HL-60/S4 (cell line): ENCODE results near the gene KRT7.
"Not testable (repeated sequence)": the region's sequence is repeated elsewhere in the genome, so short reads cannot be mapped to it uniquely, and the experiment has no call there.

Experiments
- in situ Hi-C: fragments of 300-500 bp; cut with MboI; formaldehyde crosslinking; loops from 2 replicates; pipeline ENCODE4 v1.14.3; 2022; ENCODE audit warnings: low sequenced_read_pairs

The KRT7 gene

DNA sequence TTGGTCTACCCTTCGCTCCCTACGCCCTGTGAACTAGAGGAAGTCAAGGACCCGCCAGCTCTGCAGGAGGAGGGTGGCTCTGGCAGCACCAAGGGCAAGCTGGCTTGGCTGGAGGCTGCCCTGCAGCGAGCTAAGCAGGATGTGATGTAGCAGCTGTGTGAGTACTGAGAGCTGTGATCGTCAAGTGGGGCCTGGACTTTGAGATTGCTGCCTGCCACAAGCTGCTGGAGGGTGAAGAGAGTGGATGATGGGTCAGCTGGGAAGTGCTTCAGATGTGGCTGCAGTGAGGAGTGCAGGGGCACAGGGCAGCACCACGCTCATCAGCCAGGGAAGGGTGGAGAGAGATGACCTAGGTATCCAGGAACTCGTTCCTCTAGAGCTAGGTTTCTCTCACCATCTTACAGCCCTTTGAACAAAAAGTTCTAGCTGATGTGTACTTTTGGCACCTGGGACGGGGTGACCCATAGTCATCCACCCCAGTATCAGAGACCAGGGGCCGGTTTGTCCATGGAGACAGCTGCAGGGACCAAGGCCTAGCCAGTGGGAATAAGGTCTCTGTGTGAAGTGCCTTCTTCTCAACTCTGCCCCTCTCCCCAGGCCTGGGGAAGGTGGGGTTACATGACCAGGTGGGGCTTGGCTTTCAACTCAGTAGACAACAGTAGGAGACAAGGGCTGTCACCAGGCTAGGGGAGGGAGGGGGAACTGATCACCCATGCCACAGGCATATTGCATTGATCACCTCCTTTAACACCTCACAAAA is 44.6 kb downstream of the KRT7 start:
- in situ Hi-C loops: no loop called here

GRCh38 chr12:52278575-52279421 is 45.8 kb downstream of the KRT7 start:
- in situ Hi-C loops: no loop called here

GRCh38 chr12:52279422-52280318 is 46.6 kb downstream of the KRT7 start:
- in situ Hi-C loops: no loop called here

DNA sequence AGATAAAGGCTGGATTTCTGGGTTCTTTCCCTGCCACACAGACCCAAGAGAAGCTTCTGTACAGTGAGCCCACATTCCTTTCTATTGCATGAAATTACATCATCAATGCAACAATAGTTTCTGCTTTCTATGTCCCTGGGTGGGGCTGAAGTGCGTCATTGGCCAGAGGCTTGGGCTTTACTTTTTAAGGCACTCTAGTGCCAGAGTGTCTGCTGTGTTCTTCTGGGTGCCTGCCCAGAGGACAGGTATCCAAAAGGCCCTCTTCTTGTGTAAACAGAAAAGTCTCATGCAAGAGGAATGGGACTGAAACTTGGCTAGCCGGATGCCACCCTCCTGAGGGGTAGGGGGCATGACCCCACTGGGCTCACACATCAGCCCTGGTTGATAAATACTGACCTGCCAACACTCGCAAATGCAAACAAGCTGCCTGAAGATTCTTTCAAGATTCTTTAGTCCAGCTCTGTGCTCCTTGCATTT is 47.3 kb downstream of the KRT7 start:
- in situ Hi-C loops: no loop called here

DNA sequence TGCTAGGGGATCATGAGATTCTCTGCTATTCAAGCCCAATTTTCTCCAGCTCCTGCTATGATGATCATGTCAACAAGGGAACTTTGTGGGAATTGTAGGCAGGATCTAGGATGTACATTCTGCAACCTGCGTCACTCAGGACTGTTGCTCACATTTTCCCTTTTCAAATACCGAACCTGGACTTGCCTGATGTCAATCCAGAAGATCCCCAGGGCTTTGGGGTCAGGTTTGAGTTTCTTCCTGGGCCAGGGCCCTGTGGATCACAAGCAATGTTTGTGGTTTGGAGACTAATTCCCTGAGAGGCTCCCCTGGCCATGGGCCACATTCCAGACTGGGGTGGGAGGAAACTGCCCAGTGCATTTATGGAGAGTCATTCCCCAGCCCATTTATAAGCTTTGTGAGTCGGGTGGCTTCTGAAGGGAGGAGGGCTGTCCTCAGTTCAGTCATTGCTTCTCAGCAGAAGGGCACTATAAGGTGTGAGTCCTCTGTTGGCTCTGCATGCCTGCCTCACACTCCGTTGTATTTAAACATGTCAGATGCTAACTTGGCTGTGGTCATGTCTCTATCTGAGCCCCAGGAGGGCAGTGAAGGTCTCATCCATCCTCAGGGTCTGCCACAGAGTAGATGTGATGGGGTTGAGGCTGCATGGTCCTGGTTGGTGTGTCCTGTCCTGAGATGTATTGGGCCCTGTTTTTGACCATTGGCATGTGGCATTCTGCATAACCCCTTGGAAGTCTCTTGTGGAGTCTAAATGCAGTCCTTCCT is 47.9 kb downstream of the KRT7 start:
- in situ Hi-C loops: no loop called here

GRCh38 chr12:52284562-52285171 is 51.6 kb downstream of the KRT7 start:
- in situ Hi-C loops: no loop called here

- in situ Hi-C loops: no loop called here
These were observed 52.2 kb downstream of the KRT7 start for GRCh38 chr12:52285172-52285745.

GRCh38 chr12:52285851-52286530 is 52.9 kb downstream of the KRT7 start:
- in situ Hi-C loops: no loop called here

DNA sequence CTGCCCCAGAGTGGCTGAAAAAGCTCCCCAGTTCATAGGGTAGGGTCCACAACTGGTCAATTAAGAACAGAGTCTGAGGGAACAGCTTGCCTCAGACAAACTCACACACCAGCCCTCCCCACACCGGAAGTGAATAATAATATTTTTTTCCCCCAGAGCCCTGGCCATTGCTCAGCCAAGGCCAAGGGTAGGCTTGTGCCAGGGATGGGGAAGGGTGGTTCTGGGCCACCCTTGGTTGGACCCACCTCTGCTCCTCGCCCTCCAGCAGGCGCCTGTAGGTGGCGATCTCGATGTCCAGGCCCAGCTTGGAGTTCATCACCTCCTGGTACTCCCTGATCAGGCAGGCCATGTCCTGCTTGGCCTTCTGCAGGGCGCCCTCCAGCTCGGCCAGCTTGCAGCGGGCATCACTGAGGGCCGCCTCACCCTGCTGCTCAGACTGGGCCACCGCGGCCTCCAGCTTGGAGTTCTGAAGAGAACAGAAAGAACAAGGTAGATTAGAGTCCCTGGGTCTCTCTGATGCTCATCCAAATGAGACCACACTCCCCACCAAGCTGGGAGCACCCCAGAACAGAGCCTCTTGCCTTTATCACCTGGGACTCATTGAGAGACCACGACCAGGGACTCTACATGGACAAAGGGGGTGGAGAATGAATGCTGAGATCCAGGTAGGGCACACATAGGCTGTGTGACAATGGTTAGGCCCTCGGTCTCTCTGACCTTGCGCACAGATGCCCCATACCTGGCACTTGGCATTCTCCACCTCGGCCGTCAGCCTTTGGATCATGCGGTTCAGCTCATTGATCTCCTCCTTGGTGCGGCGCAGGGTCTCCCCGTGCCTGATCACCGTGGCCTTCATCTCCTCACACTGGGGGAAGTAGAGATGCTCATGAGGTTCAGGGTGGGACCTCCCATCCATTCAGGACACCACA is 54.1 kb downstream of the KRT7 start:
- in situ Hi-C loops: not testable (repeated sequence)

DNA sequence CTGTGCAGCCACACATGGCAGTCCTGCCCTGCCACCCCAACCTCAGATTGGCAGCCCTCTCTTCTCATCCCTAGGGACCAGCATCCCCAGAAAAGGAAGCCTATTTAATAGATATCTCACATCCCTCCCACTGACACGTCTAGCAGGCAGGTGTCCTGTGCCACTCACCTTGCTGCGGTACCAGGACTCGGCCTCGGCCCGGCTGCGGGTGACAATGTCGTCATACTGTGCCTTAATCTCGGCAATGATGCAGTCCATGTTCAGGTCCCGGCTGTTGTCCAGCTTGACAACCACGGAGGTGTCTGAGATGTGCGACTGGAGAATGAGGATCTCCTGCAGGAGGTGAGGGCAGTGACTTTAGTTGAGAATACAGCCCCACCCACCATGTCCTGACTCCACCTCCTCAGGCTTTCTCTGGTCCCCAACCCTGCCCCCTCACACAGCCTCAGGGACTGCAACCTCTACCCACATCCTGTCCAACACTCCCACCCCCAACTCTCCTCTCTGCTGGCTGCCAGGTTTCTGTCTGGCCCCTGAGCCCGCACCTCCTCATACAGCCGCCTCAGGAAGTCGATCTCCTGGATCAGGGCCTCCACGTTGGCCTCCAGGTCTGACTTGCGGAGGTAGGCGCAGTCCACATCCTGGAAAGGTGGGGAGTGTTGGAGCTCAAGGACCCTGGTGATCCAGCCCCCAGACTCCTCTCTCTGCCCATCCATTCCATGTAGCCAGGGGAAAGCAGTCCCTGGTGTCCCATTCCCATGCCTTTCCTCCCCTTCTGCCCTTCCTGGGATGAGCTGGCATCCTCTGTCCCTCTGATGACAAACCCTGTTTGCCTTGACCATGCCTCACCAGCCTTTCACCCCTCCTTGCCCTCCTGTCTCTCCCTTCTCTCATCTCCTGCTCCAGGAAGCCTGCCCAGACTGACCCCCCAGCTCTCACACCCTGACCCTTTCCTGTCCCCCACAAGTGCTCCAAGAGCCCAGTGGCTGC is 55.1 kb downstream of the KRT7 start:
- in situ Hi-C loops: not testable (repeated sequence)

GRCh38 chr12:52290483-52291134 is 57.6 kb downstream of the KRT7 start:
- in situ Hi-C loops: not testable (repeated sequence)

- in situ Hi-C loops: no loop called here
These were observed 58.4 kb downstream of the KRT7 start, which contains the start of gene KRT81 for GRCh38 chr12:52291267-52291935. Gene KRT81 (minus strand): TSS chr12:52291534. CDS start chr12:52291465, 69 bp downstream.

DNA sequence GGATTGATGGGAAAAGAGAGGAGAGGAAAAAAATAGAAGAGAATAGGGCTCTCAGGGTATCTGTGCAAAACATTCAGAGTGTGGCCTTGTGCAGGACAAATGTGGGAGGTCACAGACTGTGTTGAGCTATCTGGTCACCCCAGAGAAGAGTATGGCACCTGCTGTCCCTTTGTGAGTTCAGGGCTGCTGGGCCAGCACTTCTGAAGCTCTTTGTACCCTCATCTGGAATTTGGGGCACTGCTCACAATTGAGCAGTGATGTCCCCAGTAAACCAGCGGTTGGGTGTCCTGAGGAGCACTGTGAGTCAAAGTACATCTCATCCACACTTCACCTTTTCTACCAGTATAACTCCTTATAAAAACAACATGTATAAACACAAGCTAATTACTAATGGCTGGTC is 60.9 kb downstream of the KRT7 start:
- in situ Hi-C loops: no loop called here

DNA sequence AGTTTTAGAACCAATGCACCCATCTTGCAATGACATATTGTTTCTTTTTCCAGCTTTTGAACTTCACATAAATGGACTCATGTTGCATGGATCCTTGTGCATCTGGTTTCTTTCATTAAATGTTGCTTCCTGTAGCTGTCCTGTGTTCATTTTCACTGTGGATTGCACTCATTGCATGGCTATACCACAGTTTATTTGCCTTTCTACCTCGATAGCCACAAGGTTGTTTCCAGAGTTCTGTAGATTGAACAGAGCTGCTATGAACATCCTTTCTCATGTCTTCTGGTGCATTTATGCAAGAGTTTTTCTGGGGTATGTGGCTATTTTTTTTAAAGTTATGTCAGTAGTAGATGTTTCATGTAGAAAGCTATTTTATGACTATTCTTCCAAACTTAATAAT is 61.8 kb downstream of the KRT7 start:
- in situ Hi-C loops: no loop called here

DNA sequence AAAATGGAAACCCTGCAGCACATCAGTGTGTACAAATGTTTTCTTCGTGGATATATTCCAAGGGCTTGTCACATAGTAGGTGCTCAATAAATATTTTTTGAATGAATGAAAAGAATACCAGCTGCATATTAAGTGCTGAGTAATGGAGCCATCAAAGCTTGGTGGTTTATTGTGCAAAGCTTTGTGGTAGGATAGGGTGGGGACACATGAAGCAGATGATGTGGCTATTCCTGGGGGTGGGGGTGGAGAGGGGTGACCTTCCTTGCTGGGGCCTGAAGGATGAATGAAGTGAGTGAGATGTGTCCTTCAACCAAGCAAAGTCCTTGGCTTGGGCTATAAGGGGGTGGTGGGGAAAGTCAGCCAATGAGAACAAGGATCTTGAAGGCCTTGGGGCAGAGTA is 62.6 kb downstream of the KRT7 start:
- in situ Hi-C loops: no loop called here
